ENCODE measurements around the gene SNX14. TPM values are rescaled to one million over a fixed set of nuclear protein-coding genes. Genes with fewer than 3 reads are reported as not detected.
"Not testable (repeated sequence)": the region's sequence is repeated elsewhere in the genome, so short reads cannot be mapped to it uniquely, and the experiment has no call there.

SNX14 gene
- total RNA-seq, 1 experiment from 2014 or later: 72.9 TPM

DNA sequence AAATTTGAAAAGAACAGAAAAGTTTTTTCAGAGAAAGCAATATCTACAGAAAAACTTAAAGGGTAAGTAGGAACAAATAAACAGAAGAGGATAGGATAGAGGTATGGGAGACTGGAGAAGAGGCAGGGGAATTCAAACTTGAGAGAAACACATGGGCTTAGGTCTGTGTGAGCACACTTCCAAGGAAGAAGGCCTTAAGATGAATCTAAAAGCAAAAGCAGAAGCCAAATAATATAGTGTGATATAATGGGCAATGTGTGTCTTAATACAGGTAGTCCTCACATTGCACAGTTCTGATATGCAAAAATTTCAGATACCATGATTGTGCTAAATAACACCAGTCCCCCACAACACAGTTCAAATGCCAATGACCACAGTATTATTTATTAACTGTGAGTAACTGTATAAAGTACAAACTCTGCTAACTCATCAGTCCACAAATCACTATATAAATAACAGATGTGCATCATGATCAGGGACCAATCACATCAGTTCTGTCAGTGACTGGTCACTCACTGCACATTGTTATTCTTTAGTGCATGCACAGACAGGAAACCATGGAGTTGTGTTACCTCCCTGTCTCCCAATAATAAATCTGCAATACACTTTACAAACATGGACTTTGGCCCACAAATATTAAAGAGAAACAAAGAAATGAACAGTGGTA lies 18.6 kb downstream of the SNX14 start:
- H3K27me3 Mint-ChIP-seq (ENCODE audit: unreplicated experiment): no peaks in the 10 kb centered on the region
- TF ChIP-seq CTCF (IDR thresholded peaks at IDR 0.05; ENCODE audit: unreplicated experiment): no peak
- CTCF ChIA-PET: no interaction called here
- H3K4me1 Mint-ChIP-seq (ENCODE audit: low read depth, unreplicated experiment): peaks cover 4% of the 10 kb centered on the region
- intact Hi-C loops (cut with micrococcal nuclease; ENCODE audit: unreplicated experiment): no loop called here
- no peak overlapping the region for H3K4me3 Mint-ChIP-seq (ENCODE audit: low read depth, unreplicated experiment)
- BruUV-seq (replicated peaks): no TSS peak
- peak overlapping the region; percentile 6 for H3K27ac Mint-ChIP-seq (ENCODE audit: unreplicated experiment)
- peaks cover 2% of the 10 kb centered on the region for H3K36me3 Mint-ChIP-seq (ENCODE audit: insufficient read depth, unreplicated experiment)
- no peaks in the 10 kb centered on the region for H3K9me3 Mint-ChIP-seq (ENCODE audit: low read depth, unreplicated experiment)
- peak; percentile 4 for DNase-seq

- intact Hi-C loops (cut with micrococcal nuclease; ENCODE audit: unreplicated experiment): no loop called here
- peak overlapping the region; percentile 13 for H3K27ac Mint-ChIP-seq (ENCODE audit: unreplicated experiment)
- DNase-seq: no peak
- H3K9me3 Mint-ChIP-seq (ENCODE audit: low read depth, unreplicated experiment): no peaks in the 10 kb centered on the region
- H3K36me3 Mint-ChIP-seq (ENCODE audit: insufficient read depth, unreplicated experiment): peaks cover 24% of the 10 kb centered on the region
- no peak overlapping the region for H3K4me3 Mint-ChIP-seq (ENCODE audit: low read depth, unreplicated experiment)
- BruUV-seq (replicated peaks): no TSS peak
- no peak for TF ChIP-seq CTCF (IDR thresholded peaks at IDR 0.05; ENCODE audit: unreplicated experiment)
- peaks cover 16% of the 10 kb centered on the region for H3K4me1 Mint-ChIP-seq (ENCODE audit: low read depth, unreplicated experiment)
- CTCF ChIA-PET: no interaction called here
- no peaks in the 10 kb centered on the region for H3K27me3 Mint-ChIP-seq (ENCODE audit: unreplicated experiment)
These were observed 24.3 kb downstream of the SNX14 start for GRCh38 chr6:85569323-85569722.

- no peak for DNase-seq
- Mint-ChIP-seq H3K36me3 (ENCODE audit: insufficient read depth, unreplicated experiment) (peaks cover 24% of the 10 kb centered on the region), H3K4me3 (ENCODE audit: low read depth, unreplicated experiment) (no peak overlapping the region), H3K4me1 (ENCODE audit: low read depth, unreplicated experiment) (peaks cover 16% of the 10 kb centered on the region), H3K9me3 (ENCODE audit: low read depth, unreplicated experiment) (no peaks in the 10 kb centered on the region), H3K27ac (ENCODE audit: unreplicated experiment) (no peak overlapping the region), H3K27me3 (ENCODE audit: unreplicated experiment) (no peaks in the 10 kb centered on the region)
- intact Hi-C loops (cut with micrococcal nuclease; ENCODE audit: unreplicated experiment): no loop called here
- no TSS peak for BruUV-seq (replicated peaks)
- no peak for TF ChIP-seq CTCF (IDR thresholded peaks at IDR 0.05; ENCODE audit: unreplicated experiment)
- CTCF ChIA-PET: no interaction called here
These were observed 25.2 kb downstream of the SNX14 start for GRCh38 chr6:85568411-85568810.

GRCh38 chr6:85565736-85566135 lies 27.9 kb downstream of the SNX14 start:
- peaks cover 31% of the 10 kb centered on the region for H3K36me3 Mint-ChIP-seq (ENCODE audit: insufficient read depth, unreplicated experiment)
- peaks cover 16% of the 10 kb centered on the region for H3K4me1 Mint-ChIP-seq (ENCODE audit: low read depth, unreplicated experiment)
- no TSS peak for BruUV-seq (replicated peaks)
- no peak overlapping the region for H3K27ac Mint-ChIP-seq (ENCODE audit: unreplicated experiment)
- CTCF ChIA-PET: interaction anchor here (0.6 kb wide), 1 partner anchor 41 kb away, joined by 8 read pairs; no protein-coding TSS in a partner anchor
- no peaks in the 10 kb centered on the region for H3K27me3 Mint-ChIP-seq (ENCODE audit: unreplicated experiment)
- intact Hi-C loops (cut with micrococcal nuclease; ENCODE audit: unreplicated experiment): no loop called here
- no peak for TF ChIP-seq CTCF (IDR thresholded peaks at IDR 0.05; ENCODE audit: unreplicated experiment)
- no peaks in the 10 kb centered on the region for H3K9me3 Mint-ChIP-seq (ENCODE audit: low read depth, unreplicated experiment)
- no peak for DNase-seq
- H3K4me3 Mint-ChIP-seq (ENCODE audit: low read depth, unreplicated experiment): no peak overlapping the region

DNA sequence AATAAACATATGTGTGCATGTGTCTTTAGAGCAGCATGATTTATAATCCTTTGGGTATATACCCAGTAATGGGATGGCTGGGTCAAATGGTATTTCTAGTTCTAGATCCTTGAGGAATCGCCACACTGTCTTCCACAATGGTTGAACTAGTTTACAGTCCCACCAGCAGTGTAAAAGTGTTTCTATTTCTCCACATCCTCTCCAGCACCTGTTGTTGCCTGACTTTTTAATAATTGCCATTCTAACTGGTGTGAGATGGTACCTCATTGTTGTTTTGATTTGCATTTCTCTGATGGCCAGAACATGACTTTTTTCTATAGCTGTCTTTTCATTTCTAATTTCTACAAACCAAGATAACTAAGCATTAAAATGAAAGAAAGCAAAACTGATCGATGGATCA lies 29.4 kb downstream of the SNX14 start:
- CTCF ChIA-PET; H3K27ac Mint-ChIP-seq (ENCODE audit: unreplicated experiment); H3K9me3 Mint-ChIP-seq (ENCODE audit: low read depth, unreplicated experiment); intact Hi-C loops (cut with micrococcal nuclease; ENCODE audit: unreplicated experiment); DNase-seq; H3K4me3 Mint-ChIP-seq (ENCODE audit: low read depth, unreplicated experiment); H3K27me3 Mint-ChIP-seq (ENCODE audit: unreplicated experiment); H3K4me1 Mint-ChIP-seq (ENCODE audit: low read depth, unreplicated experiment); BruUV-seq (replicated peaks): not testable (repeated sequence)
- H3K36me3 Mint-ChIP-seq (ENCODE audit: insufficient read depth, unreplicated experiment): peaks cover 21% of the 10 kb centered on the region

All from Calu3 (cell line).